UCSD-AML1 (cell line): ENCODE results near the gene SHISA2.

Source experiments
- DNase-seq: peaks from one replicate; lab custom pipeline; 2025; ENCODE audit not compliant: unreplicated experiment; lab: John Stamatoyannopoulos, UW

The SHISA2 gene

GRCh38 chr13:26019881-26020870, 31.6 kb downstream of the SHISA2 start:
- DNase-seq: no peak

DNA sequence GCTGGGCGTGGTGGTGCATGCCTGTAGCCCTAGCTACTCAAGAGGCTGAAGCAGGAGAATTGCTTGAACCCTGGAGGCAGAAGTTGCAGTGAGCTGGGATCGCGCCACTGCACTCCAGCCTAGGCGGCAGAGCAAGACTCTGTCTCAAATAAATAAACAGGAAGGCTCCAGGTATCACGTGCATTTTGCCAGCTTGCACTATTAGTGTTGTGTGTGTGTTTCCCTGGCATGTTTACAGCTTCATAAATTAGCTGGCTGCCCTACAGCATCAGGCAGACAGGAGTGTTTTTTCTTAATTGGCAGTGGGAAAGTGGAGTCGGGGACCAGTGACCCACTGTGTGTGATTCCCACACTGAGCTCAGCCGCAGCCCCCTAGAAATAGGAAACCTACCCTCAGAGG, 32.6 kb downstream of the SHISA2 start:
- no peak for DNase-seq

DNA sequence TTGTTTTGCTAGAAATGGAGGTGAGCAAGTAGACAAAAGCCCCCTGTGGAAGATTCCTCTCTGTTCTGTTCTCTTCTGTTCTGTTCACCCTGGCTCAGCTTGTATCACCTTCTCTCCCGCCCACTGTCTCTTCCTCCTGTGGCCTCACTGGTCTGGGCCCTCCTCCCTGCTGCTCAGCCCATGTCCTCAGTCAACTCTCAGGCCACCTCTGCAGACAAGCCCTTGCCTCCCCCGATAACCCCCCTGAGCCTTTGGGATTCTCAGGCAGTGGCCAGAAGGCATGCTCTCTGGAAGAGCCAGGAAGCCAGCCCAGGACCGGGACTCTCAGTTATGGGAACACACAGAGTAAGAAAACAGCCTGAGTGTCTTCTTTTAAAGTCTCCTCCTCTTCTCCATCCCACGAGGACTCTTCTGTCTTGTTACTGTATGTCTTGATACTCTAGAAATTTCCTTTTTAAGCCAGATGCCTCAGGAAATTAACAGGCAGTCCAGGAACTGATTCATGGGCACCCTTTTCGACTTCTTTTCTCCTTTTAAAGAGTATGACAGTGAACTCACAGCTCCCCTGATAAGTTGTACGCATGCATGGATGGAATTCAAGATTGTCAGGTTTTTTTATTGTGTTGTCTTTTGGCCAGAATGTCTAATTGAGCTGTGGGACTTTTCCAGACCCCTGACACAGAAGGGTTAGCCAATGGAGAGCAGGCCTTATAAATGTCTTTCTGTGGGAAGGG, 33.7 kb downstream of the SHISA2 start:
- DNase-seq: no peak

- DNase-seq: no peak
Measured at GRCh38 chr13:26017196-26017921, 34.5 kb downstream of the SHISA2 start.

GRCh38 chr13:26016189-26016588, 35.6 kb downstream of the SHISA2 start:
- DNase-seq: no peak

DNA sequence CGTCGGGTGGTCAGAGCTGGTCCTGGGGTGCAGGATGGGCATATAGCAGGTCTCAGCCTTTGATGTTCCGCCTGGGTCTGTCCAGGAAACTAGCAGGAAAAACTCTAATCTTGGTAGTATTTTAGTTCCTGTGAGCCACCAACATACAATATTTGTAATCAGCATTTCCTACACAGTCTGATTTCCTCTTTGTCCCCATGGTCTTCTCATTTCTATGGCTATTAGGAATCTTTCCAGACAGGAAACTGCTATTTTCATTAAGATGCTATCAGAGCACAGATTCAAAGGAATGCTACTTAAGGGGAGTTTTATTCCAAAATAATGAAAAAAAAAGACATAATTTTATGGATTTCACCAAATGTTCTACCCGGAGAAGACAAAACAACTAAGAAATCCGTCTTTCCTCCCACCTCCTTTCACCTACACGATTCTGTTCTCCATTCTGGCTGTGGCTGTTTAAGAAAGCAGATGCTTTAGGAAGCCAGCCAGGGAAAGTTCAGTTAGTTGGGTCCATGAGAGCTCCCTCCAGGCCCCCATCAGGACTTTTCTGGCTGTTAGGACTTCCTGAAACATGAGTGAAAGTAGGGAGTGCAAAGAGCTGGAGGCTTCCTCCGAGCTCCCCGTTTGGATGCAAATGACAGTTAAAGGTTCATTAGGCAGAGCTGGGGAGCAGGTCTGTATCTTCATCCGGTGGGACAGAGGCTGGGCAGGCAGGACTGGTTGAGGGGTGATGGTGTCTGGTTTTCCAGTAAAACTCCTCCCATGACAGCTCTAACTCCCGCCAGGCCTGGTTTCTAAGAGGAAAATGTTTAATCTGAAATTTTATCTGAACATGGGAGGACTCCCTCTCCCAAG, 36.3 kb downstream of the SHISA2 start:
- no peak for DNase-seq

DNA sequence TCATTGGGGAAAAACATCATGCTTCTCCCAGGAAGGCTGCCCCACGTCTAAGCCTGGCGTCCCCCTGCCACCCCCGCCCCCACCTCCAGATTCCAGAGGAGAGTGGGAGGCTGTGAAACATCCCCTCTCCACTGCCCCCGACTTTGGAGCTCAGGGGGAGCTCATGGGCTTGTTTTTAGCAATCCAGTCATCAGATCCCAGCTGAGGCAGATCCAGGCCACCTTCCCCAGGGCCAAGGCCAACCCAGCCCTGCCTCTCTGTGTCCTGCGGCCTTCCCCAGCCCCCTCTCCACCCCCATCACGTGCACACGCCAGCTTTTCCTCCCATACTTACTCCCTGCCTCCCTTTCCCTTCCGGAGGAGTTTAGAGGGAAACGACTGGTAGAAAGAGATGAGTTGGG, 38.8 kb downstream of the SHISA2 start:
- DNase-seq: no peak

GRCh38 chr13:26011996-26012821, 39.6 kb downstream of the SHISA2 start:
- DNase-seq: no peak

DNA sequence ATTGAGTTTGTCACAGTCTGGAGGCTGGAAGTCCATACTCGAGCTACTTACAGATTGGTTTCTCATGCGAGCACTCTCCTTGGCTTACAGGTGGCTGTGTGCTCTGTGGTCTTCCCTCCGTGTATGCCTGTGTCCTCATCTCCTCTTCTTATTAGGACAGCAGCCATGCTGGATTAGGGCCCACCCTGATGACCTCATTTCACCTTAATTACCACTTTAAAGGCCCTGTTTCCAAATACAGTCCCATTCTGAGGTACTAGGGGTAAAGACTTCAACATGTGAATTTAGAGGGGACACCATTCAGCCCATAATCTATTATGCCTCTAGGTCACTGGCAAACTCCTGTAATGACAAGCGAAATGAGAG, 40.6 kb downstream of the SHISA2 start:
- no peak for DNase-seq

GRCh38 chr13:26010487-26011207, 41.2 kb downstream of the SHISA2 start:
- DNase-seq: no peak

DNA sequence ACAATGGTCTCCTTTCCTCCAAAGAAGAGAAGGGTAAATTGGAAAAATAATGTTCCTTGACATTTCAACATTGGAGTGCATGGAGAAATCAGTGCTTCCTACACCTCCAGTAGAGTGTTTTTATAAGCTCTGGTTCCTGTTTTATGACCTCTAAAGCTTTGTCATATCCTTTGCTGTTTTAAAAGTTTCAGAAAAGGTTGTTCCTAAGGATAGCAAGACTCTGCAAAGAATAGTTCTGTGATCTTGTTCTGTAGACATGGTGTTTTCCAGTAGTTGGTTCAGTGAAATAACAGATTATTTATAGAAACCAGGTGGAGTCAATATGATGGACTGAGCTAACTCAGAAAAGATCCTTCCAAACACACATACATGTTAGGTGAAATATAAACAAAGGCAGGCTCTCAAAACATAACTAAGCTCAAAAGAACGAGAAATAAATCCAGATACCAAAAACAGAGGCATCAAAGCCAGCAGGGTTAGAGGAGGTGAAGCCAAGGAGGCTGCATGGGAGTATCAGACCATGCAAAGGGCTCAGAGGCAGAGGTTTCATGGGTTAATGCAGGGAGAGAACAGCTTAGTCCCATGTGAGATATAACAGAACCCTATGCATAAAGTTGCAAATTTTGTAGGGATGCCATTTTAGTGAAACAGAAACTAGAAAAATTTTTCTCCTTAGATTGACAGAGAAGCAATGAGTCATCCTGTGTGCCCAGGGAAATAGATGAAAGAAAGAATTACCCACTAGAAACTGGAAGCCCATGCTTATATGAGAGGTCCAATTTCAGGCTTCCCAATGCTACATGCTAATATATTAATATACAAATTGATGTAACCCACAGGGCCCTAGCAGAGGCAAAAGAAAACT, 44.3 kb downstream of the SHISA2 start:
- no peak for DNase-seq
